ENCODE data around the gene PPFIA3.

Gene PPFIA3

GRCh38 chr19:49109051-49109450 lies 10.3 kb upstream of the PPFIA3 start:
- 81% methylated on average over 4 of the region's 5 CpGs for WGBS

GRCh38 chr19:49109569-49110233 lies 9.6 kb upstream of the PPFIA3 start:
- Histone ChIP-seq H3K23ac (ENCODE audit: low read length in 2 of 2) (no peak overlapping the region), H3K4me1 (ENCODE audit: control insufficient read depth, insufficient read depth, low read depth, low read length) (peaks cover 7% of the 10 kb centered on the region), H2BK5ac (ENCODE audit: low read depth, low read length, poor library complexity, severe bottlenecking) (no peak overlapping the region), H2AK5ac (ENCODE audit: low read length, severe bottlenecking) (no peak overlapping the region), H3K4ac (ENCODE audit: low read depth in 1 of 2, low read length in 2 of 2) (no peak overlapping the region), H3K4me3 (ENCODE audit: insufficient read depth in 1 of 2, low read depth in 1 of 2, low read length in 2 of 2) (no peak overlapping the region), H3K4me2 (ENCODE audit: low read length, poor library complexity, severe bottlenecking) (no peak overlapping the region), H2BK12ac (ENCODE audit: low read length in 2 of 2) (no peak overlapping the region), H2BK120ac (ENCODE audit: low read depth, low read length) (no peak overlapping the region), H3K27ac (ENCODE audit: low read length, poor library complexity, severe bottlenecking) (no peak overlapping the region), H3K79me1 (replicated peaks; ENCODE audit: low read length, poor library complexity, severe bottlenecking) (peaks cover 25% of the 10 kb centered on the region), H2AFZ (ENCODE audit: low read depth, low read length) (no peak overlapping the region), H3K36me3 (ENCODE audit: control insufficient read depth in 1 of 2, insufficient read depth in 2 of 2, low read depth in 1 of 2, low read length in 2 of 2) (peaks cover 50 to 53% of the 10 kb centered on the region in 2 experiments), H3K14ac (ENCODE audit: low read length in 2 of 2) (no peak overlapping the region), H4K8ac (ENCODE audit: low read length) (no peak overlapping the region), H2BK15ac (ENCODE audit: low read depth, poor library complexity, severe bottlenecking) (no peak overlapping the region), H3K9ac (ENCODE audit: low read length) (peak overlapping the region; percentile 63), H3K9me3 (ENCODE audit: control insufficient read depth, low read length) (no peaks in the 10 kb centered on the region), H3K27me3 (ENCODE audit: control insufficient read depth in 1 of 2, insufficient read depth in 1 of 2, low read length in 2 of 2) (no peaks in the 10 kb centered on the region), H4K91ac (ENCODE audit: low read length) (no peak overlapping the region), H3K18ac (ENCODE audit: low read depth in 1 of 2, low read length in 2 of 2) (no peak overlapping the region)
- 95% methylated on average over 7 of the region's 8 CpGs for WGBS
- no peak for DNase-seq

More at GRCh38 chr19:49109051-49109450, 10.3 kb upstream of the PPFIA3 start:
- H3K14ac ChIP-seq (ENCODE audit: low read length in 2 of 2) = no peak overlapping the region
- no peaks in the 10 kb centered on the region for H3K9me3 ChIP-seq (ENCODE audit: control insufficient read depth, low read length)
- H3K4me2 ChIP-seq (ENCODE audit: low read length, poor library complexity, severe bottlenecking) = no peak overlapping the region
- H2BK120ac ChIP-seq (ENCODE audit: low read depth, low read length) = no peak overlapping the region
- no peak overlapping the region for H3K27ac ChIP-seq (ENCODE audit: low read length, poor library complexity, severe bottlenecking)
- no peak overlapping the region for H2AK5ac ChIP-seq (ENCODE audit: low read length, severe bottlenecking)
- no peak overlapping the region for H3K4me3 ChIP-seq (ENCODE audit: insufficient read depth in 1 of 2, low read depth in 1 of 2, low read length in 2 of 2)
- no peak overlapping the region for H3K9ac ChIP-seq (ENCODE audit: low read length)
- H2BK15ac ChIP-seq (ENCODE audit: low read depth, poor library complexity, severe bottlenecking) = no peak overlapping the region
- no peak overlapping the region for H2BK5ac ChIP-seq (ENCODE audit: low read depth, low read length, poor library complexity, severe bottlenecking)
- H3K36me3 ChIP-seq (ENCODE audit: control insufficient read depth in 1 of 2, insufficient read depth in 2 of 2, low read depth in 1 of 2, low read length in 2 of 2) = peaks cover 57 to 59% of the 10 kb centered on the region in 2 experiments
- H3K23ac ChIP-seq (ENCODE audit: low read length in 2 of 2) = peak overlapping the region in 1 of 2 experiments; percentile 41
- H4K8ac ChIP-seq (ENCODE audit: low read length) = no peak overlapping the region
- H2BK12ac ChIP-seq (ENCODE audit: low read length in 2 of 2) = no peak overlapping the region
- H3K79me1 ChIP-seq (replicated peaks; ENCODE audit: low read length, poor library complexity, severe bottlenecking) = peaks cover 30% of the 10 kb centered on the region
- H3K4ac ChIP-seq (ENCODE audit: low read depth in 1 of 2, low read length in 2 of 2) = no peak overlapping the region
- no peak for DNase-seq
- H3K4me1 ChIP-seq (ENCODE audit: control insufficient read depth, insufficient read depth, low read depth, low read length) = peaks cover 7% of the 10 kb centered on the region
- no peaks in the 10 kb centered on the region for H3K27me3 ChIP-seq (ENCODE audit: control insufficient read depth in 1 of 2, insufficient read depth in 1 of 2, low read length in 2 of 2)
- H2AFZ ChIP-seq (ENCODE audit: low read depth, low read length) = no peak overlapping the region
- H4K91ac ChIP-seq (ENCODE audit: low read length) = no peak overlapping the region
- no peak overlapping the region for H3K18ac ChIP-seq (ENCODE audit: low read depth in 1 of 2, low read length in 2 of 2)

- no peak overlapping the region for H2AK5ac ChIP-seq (ENCODE audit: low read length, severe bottlenecking)
- 32% methylated on average over 3 of the region's 3 CpGs for WGBS
Measured at GRCh38 chr19:49110567-49110966, 8.8 kb upstream of the PPFIA3 start.

GRCh38 chr19:49111218-49111998 lies 7.9 kb upstream of the PPFIA3 start:
- no peak overlapping the region for H2BK120ac ChIP-seq (ENCODE audit: low read depth, low read length)
- H3K27ac ChIP-seq (ENCODE audit: low read length, poor library complexity, severe bottlenecking) = no peak overlapping the region
- no peak overlapping the region for H2BK15ac ChIP-seq (ENCODE audit: low read depth, poor library complexity, severe bottlenecking)
- H3K4me2 ChIP-seq (ENCODE audit: low read length, poor library complexity, severe bottlenecking) = no peak overlapping the region
- H3K14ac ChIP-seq (ENCODE audit: low read length in 2 of 2) = no peak overlapping the region
- H2BK5ac ChIP-seq (ENCODE audit: low read depth, low read length, poor library complexity, severe bottlenecking) = no peak overlapping the region
- no peaks in the 10 kb centered on the region for H3K27me3 ChIP-seq (ENCODE audit: control insufficient read depth in 1 of 2, insufficient read depth in 1 of 2, low read length in 2 of 2)
- H2AK5ac ChIP-seq (ENCODE audit: low read length, severe bottlenecking) = no peak overlapping the region
- H3K79me1 ChIP-seq (replicated peaks; ENCODE audit: low read length, poor library complexity, severe bottlenecking) = peaks cover 17% of the 10 kb centered on the region
- H3K9ac ChIP-seq (ENCODE audit: low read length) = no peak overlapping the region
- no peak overlapping the region for H4K91ac ChIP-seq (ENCODE audit: low read length)
- H3K4me1 ChIP-seq (ENCODE audit: control insufficient read depth, insufficient read depth, low read depth, low read length) = peaks cover 10% of the 10 kb centered on the region
- no peak overlapping the region for H3K23ac ChIP-seq (ENCODE audit: low read length in 2 of 2)
- peaks cover 36 to 40% of the 10 kb centered on the region in 2 experiments for H3K36me3 ChIP-seq (ENCODE audit: control insufficient read depth in 1 of 2, insufficient read depth in 2 of 2, low read depth in 1 of 2, low read length in 2 of 2)
- no peak overlapping the region for H3K18ac ChIP-seq (ENCODE audit: low read depth in 1 of 2, low read length in 2 of 2)
- H3K4ac ChIP-seq (ENCODE audit: low read depth in 1 of 2, low read length in 2 of 2) = no peak overlapping the region
- 95% methylated on average over 9 of the region's 11 CpGs for WGBS
- H2AFZ ChIP-seq (ENCODE audit: low read depth, low read length) = no peak overlapping the region
- no peak overlapping the region for H4K8ac ChIP-seq (ENCODE audit: low read length)
- no peak overlapping the region for H2BK12ac ChIP-seq (ENCODE audit: low read length in 2 of 2)
- H3K4me3 ChIP-seq (ENCODE audit: insufficient read depth in 1 of 2, low read depth in 1 of 2, low read length in 2 of 2) = no peak overlapping the region
- DNase-seq = no peak
- H3K9me3 ChIP-seq (ENCODE audit: control insufficient read depth, low read length) = no peaks in the 10 kb centered on the region

More at GRCh38 chr19:49110567-49110966, 8.8 kb upstream of the PPFIA3 start:
- no peak overlapping the region for H2BK5ac ChIP-seq (ENCODE audit: low read depth, low read length, poor library complexity, severe bottlenecking)
- no peak overlapping the region for H3K18ac ChIP-seq (ENCODE audit: low read depth in 1 of 2, low read length in 2 of 2)
- H3K27me3 ChIP-seq (ENCODE audit: control insufficient read depth in 1 of 2, insufficient read depth in 1 of 2, low read length in 2 of 2) = no peaks in the 10 kb centered on the region
- H2BK15ac ChIP-seq (ENCODE audit: low read depth, poor library complexity, severe bottlenecking) = no peak overlapping the region
- no peak overlapping the region for H4K8ac ChIP-seq (ENCODE audit: low read length)
- H3K9ac ChIP-seq (ENCODE audit: low read length) = peak overlapping the region; percentile 63
- H2AFZ ChIP-seq (ENCODE audit: low read depth, low read length) = no peak overlapping the region
- peaks cover 23% of the 10 kb centered on the region for H3K79me1 ChIP-seq (replicated peaks; ENCODE audit: low read length, poor library complexity, severe bottlenecking)
- H3K4me1 ChIP-seq (ENCODE audit: control insufficient read depth, insufficient read depth, low read depth, low read length) = peaks cover 11% of the 10 kb centered on the region
- no peak overlapping the region for H3K14ac ChIP-seq (ENCODE audit: low read length in 2 of 2)
- H3K4me2 ChIP-seq (ENCODE audit: low read length, poor library complexity, severe bottlenecking) = no peak overlapping the region
- no peak overlapping the region for H3K4ac ChIP-seq (ENCODE audit: low read depth in 1 of 2, low read length in 2 of 2)
- H3K36me3 ChIP-seq (ENCODE audit: control insufficient read depth in 1 of 2, insufficient read depth in 2 of 2, low read depth in 1 of 2, low read length in 2 of 2) = peaks cover 42 to 44% of the 10 kb centered on the region in 2 experiments
- no peak overlapping the region for H3K23ac ChIP-seq (ENCODE audit: low read length in 2 of 2)
- no peak overlapping the region for H2BK12ac ChIP-seq (ENCODE audit: low read length in 2 of 2)
- H3K27ac ChIP-seq (ENCODE audit: low read length, poor library complexity, severe bottlenecking) = no peak overlapping the region
- no peak overlapping the region for H2BK120ac ChIP-seq (ENCODE audit: low read depth, low read length)
- H3K4me3 ChIP-seq (ENCODE audit: insufficient read depth in 1 of 2, low read depth in 1 of 2, low read length in 2 of 2) = no peak overlapping the region
- DNase-seq = peak; percentile 63
- no peak overlapping the region for H4K91ac ChIP-seq (ENCODE audit: low read length)
- no peaks in the 10 kb centered on the region for H3K9me3 ChIP-seq (ENCODE audit: control insufficient read depth, low read length)
